ENCODE data around the gene AGMAT.
A peak's percentile ranks its signal among the peaks of the same experiment; 100 is the strongest.

AGMAT gene

GRCh38 chr1:15620902-15621682, 36.2 kb upstream of the AGMAT start:
- Histone ChIP-seq H3K4me1 (ENCODE audit: control insufficient read depth, insufficient read depth, low read length) (peaks cover 51% of the 10 kb centered on the region), H3K36me3 (ENCODE audit: control insufficient read depth, insufficient read depth, low read length, severe bottlenecking) (peaks cover 3% of the 10 kb centered on the region), H3K4me3 (ENCODE audit: low read length) (peak overlapping the region; percentile 99), H3K27me3 (replicated peaks; ENCODE audit: control insufficient read depth, insufficient read depth, low read length) (no peaks in the 10 kb centered on the region), H3K9ac (ENCODE audit: low read length) (peak overlapping the region; percentile 21), H3K9me3 (ENCODE audit: control insufficient read depth, low read length) (no peaks in the 10 kb centered on the region)
- no peak for DNase-seq (ENCODE audit: low read depth)

- no peaks in the 10 kb centered on the region for H3K9me3 ChIP-seq (ENCODE audit: control insufficient read depth, low read length)
- peak; percentile 40 for DNase-seq (ENCODE audit: low read depth)
- H3K27me3 ChIP-seq (replicated peaks; ENCODE audit: control insufficient read depth, insufficient read depth, low read length), result no peaks in the 10 kb centered on the region
- H3K9ac ChIP-seq (ENCODE audit: low read length), result no peak overlapping the region
- peak overlapping the region; percentile 99 for H3K4me3 ChIP-seq (ENCODE audit: low read length)
- peaks cover 61% of the 10 kb centered on the region for H3K4me1 ChIP-seq (ENCODE audit: control insufficient read depth, insufficient read depth, low read length)
- peaks cover 3% of the 10 kb centered on the region for H3K36me3 ChIP-seq (ENCODE audit: control insufficient read depth, insufficient read depth, low read length, severe bottlenecking)
These were observed 35.3 kb upstream of the AGMAT start for GRCh38 chr1:15620155-15620545.

- peak; percentile 94 for DNase-seq (ENCODE audit: low read depth)
- H3K4me1 ChIP-seq (ENCODE audit: control insufficient read depth, insufficient read depth, low read length), result peaks cover 57% of the 10 kb centered on the region
- no peaks in the 10 kb centered on the region for H3K9me3 ChIP-seq (ENCODE audit: control insufficient read depth, low read length)
- H3K36me3 ChIP-seq (ENCODE audit: control insufficient read depth, insufficient read depth, low read length, severe bottlenecking), result no peaks in the 10 kb centered on the region
- peak overlapping the region; percentile 99 for H3K4me3 ChIP-seq (ENCODE audit: low read length)
- H3K9ac ChIP-seq (ENCODE audit: low read length), result peak overlapping the region; percentile 100
- no peaks in the 10 kb centered on the region for H3K27me3 ChIP-seq (replicated peaks; ENCODE audit: control insufficient read depth, insufficient read depth, low read length)
These were observed 34.0 kb upstream of the AGMAT start for GRCh38 chr1:15618655-15619525.

- peak overlapping the region; percentile 100 for H3K9ac ChIP-seq (ENCODE audit: low read length)
- no peak for DNase-seq (ENCODE audit: low read depth)
- no peaks in the 10 kb centered on the region for H3K36me3 ChIP-seq (ENCODE audit: control insufficient read depth, insufficient read depth, low read length, severe bottlenecking)
- H3K4me3 ChIP-seq (ENCODE audit: low read length), result peak overlapping the region; percentile 99
- no peaks in the 10 kb centered on the region for H3K9me3 ChIP-seq (ENCODE audit: control insufficient read depth, low read length)
- H3K27me3 ChIP-seq (replicated peaks; ENCODE audit: control insufficient read depth, insufficient read depth, low read length), result no peaks in the 10 kb centered on the region
- H3K4me1 ChIP-seq (ENCODE audit: control insufficient read depth, insufficient read depth, low read length), result peaks cover 57% of the 10 kb centered on the region
These were observed 33.3 kb upstream of the AGMAT start for GRCh38 chr1:15618077-15618654.

- Histone ChIP-seq H3K27me3 (replicated peaks; ENCODE audit: control insufficient read depth, insufficient read depth, low read length) (no peaks in the 10 kb centered on the region), H3K36me3 (ENCODE audit: control insufficient read depth, insufficient read depth, low read length, severe bottlenecking) (no peaks in the 10 kb centered on the region), H3K9ac (ENCODE audit: low read length) (peak within 1 kb of the TSS; percentile 100), H3K9me3 (ENCODE audit: control insufficient read depth, low read length) (no peaks in the 10 kb centered on the region), H3K4me3 (ENCODE audit: low read length) (peak within 1 kb of the TSS; percentile 99), H3K4me1 (ENCODE audit: control insufficient read depth, insufficient read depth, low read length) (peaks cover 50% of the 10 kb centered on the region)
- peak; percentile 99 for DNase-seq (ENCODE audit: low read depth)
These were observed 32.6 kb upstream of the AGMAT start, which contains the start of gene DDI2 for GRCh38 chr1:15617173-15618076. TSS of gene DDI2 (plus strand) at chr1:15617458. CDS start at chr1:15617671, 213 bp downstream.

GRCh38 chr1:15616373-15617172, 31.7 kb upstream of the AGMAT start:
- no peaks in the 10 kb centered on the region for H3K36me3 ChIP-seq (ENCODE audit: control insufficient read depth, insufficient read depth, low read length, severe bottlenecking)
- H3K4me3 ChIP-seq (ENCODE audit: low read length), result peak overlapping the region; percentile 99
- no peak for DNase-seq (ENCODE audit: low read depth)
- no peaks in the 10 kb centered on the region for H3K27me3 ChIP-seq (replicated peaks; ENCODE audit: control insufficient read depth, insufficient read depth, low read length)
- H3K9me3 ChIP-seq (ENCODE audit: control insufficient read depth, low read length), result no peaks in the 10 kb centered on the region
- peak overlapping the region; percentile 80 for H3K9ac ChIP-seq (ENCODE audit: low read length)
- peaks cover 41% of the 10 kb centered on the region for H3K4me1 ChIP-seq (ENCODE audit: control insufficient read depth, insufficient read depth, low read length)

GRCh38 chr1:15610167-15610566, 25.3 kb upstream of the AGMAT start:
- Histone ChIP-seq H3K4me3 (ENCODE audit: low read length) (no peak overlapping the region), H3K9me3 (ENCODE audit: control insufficient read depth, low read length) (no peaks in the 10 kb centered on the region), H3K9ac (ENCODE audit: low read length) (no peak overlapping the region), H3K27me3 (replicated peaks; ENCODE audit: control insufficient read depth, insufficient read depth, low read length) (no peaks in the 10 kb centered on the region), H3K36me3 (ENCODE audit: control insufficient read depth, insufficient read depth, low read length, severe bottlenecking) (no peaks in the 10 kb centered on the region), H3K4me1 (ENCODE audit: control insufficient read depth, insufficient read depth, low read length) (peaks cover 3% of the 10 kb centered on the region)
- no peak for DNase-seq (ENCODE audit: low read depth)

- DNase-seq (ENCODE audit: low read depth), result no peak
- Histone ChIP-seq H3K4me3 (ENCODE audit: low read length) (no peak overlapping the region), H3K9me3 (ENCODE audit: control insufficient read depth, low read length) (no peaks in the 10 kb centered on the region), H3K4me1 (ENCODE audit: control insufficient read depth, insufficient read depth, low read length) (no peaks in the 10 kb centered on the region), H3K9ac (ENCODE audit: low read length) (no peak overlapping the region), H3K27me3 (replicated peaks; ENCODE audit: control insufficient read depth, insufficient read depth, low read length) (no peaks in the 10 kb centered on the region), H3K36me3 (ENCODE audit: control insufficient read depth, insufficient read depth, low read length, severe bottlenecking) (no peaks in the 10 kb centered on the region)
These were observed 24.8 kb upstream of the AGMAT start for GRCh38 chr1:15609631-15610030.

GRCh38 chr1:15605398-15606383, 20.8 kb upstream of the AGMAT start:
- DNase-seq (ENCODE audit: low read depth), result no peak
- Histone ChIP-seq H3K27me3 (replicated peaks; ENCODE audit: control insufficient read depth, insufficient read depth, low read length) (no peaks in the 10 kb centered on the region), H3K9me3 (ENCODE audit: control insufficient read depth, low read length) (no peaks in the 10 kb centered on the region), H3K4me1 (ENCODE audit: control insufficient read depth, insufficient read depth, low read length) (peaks cover 11% of the 10 kb centered on the region), H3K9ac (ENCODE audit: low read length) (no peak overlapping the region), H3K36me3 (ENCODE audit: control insufficient read depth, insufficient read depth, low read length, severe bottlenecking) (no peaks in the 10 kb centered on the region), H3K4me3 (ENCODE audit: low read length) (no peak overlapping the region)
